GM21515 (cell line): ENCODE data around the gene SPATA2L.

Experiments
- ATAC-seq: cut with Tn5 transposase; IDR thresholded peaks from one replicate; pipeline ENCODE4 v1.9.1; 2021; ENCODE audit not compliant: unreplicated experiment

SPATA2L gene

GRCh38 chr16:89660146-89660545, 41.4 kb downstream of the SPATA2L start:
- no peak for ATAC-seq

DNA sequence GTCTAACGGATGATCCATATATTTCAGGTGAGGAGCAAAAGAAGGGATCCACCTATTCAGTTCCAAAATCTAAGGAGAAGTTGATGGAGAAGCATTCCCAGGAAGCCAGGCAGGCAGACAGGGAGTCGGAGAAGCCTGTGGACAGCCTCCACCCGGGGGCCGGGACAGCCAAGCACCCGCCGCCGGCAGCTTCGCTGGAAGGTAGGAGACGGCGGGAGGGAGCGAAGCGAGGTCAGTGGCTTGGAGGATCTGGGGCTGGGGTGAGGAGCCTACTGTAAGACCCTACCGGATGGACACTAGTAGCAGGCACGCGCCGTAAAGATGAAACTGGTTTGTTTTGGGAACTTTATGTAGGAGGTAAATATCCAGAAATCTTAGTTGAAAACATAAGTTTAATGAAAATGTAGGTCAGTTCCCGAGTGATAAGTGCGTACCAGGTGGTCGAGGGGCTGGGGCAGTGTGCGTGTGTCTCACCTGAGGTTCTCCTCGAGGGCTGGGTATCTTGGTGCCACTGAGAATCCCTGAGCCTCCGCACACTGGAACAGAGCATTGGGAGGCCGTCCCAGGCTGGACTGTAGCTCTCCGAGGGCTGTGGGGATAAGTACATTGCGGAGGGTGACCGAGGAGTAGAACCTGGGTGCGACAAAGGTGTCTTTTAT, 43.2 kb downstream of the SPATA2L start:
- peak; percentile 14 for ATAC-seq

DNA sequence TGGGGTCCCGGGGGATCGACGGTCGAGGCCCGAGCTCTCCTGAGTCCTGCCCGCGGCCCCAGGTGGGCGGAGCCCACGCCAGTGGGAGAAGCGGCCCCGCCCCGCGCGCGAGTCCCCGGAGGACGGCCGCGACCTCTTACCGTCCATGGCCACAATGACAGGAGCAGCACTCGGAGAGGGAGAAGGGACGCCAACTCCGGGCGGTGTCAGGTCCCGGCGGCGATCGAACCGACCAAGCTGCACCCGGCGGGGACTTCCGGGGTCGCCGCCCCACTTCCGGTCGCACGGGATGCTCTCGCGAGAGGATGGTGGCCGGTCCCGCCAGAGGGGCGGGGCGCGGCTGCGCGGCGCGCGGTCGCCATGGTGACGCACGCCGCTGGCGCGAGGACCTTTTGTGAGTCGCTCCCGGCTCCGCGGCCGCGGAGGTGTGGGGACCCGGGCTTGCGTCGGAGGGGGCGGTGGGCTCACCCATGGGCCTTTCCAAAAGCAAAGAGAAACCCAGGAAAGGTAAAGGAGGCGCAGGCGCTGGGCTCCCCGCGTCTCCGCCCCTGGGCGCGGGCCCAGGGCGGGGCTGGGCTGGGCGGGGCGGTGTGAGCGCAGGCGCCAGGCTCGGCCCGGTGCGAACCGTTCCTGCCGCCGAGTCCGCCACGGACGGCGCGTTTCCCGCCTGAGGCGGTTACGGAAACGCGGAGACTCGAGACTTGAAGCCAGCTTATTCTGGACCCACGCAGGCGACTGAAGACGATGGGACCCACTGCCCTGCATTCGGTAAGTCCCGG, 43.9 kb downstream of the SPATA2L start, which contains the start of the genes CHMP1A and SPATA33:
TSS of gene CHMP1A (minus strand) at position 267 of the 779 bp plus-strand sequence. CDS start at position 147, 120 bp downstream.
TSS of gene SPATA33 (plus strand) at position 395 of the 779 bp plus-strand sequence. CDS start at position 471, 76 bp downstream.
- peak; percentile 79 for ATAC-seq

DNA sequence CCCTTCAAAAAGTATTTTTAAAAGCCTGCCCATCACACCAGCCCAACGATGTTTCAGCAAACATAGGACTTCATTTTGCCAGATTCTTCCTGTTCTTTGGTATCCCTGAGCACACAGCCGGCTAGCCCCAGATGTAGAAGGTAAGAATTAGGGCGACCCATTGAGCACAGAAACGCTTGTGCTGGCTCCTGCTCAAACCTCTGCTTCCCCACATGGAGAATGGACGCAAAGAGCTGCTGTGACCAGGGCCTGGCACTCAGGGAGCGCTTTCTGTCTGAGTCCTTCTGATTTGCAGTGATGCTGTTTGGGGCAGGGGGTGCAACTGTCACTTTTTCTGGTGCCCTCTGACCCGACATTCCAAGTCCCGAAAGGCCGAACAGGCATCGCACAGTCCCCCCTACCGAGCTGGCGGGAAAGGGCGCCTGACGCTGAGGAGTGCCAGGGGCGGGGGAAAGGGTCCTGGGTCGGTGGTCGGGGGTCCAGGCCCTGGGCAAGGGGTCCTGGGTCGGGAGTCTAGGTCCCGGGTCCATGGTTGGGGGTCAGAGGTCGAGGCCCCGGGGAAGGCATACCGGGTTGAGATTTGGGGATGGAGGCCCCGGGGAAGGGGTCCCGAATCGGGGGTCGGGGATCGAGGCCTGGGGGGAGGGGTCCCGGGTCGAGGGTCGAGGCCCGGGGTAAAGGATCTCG, 44.9 kb downstream of the SPATA2L start:
- ATAC-seq: no peak

DNA sequence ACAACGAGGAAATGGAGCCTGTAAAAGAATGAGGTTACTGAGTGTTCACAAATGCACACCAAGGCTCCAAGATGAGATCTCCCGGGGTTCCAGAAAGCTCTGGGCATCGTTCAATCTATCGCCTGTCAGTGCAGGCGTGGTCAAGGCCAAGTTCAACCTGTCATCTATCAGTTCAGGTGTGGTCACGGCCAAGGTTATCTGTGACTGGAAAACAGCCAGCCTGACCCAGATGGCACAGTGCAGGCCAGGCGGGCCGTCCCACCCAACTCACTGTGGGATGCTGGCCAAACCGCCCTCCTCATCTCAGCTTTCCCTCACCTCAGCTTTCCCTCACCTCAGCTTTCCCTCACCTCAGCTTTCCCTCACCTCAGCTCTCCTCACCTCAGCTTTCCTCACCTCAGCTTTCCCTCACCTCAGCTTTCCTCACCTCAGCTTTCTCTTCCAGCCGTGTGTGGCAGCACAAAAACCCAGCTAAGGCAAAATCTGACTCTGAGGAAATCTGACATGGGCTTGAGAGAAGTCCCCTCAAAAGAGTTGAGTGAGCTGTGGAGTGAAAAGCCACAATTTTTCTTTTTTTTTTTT, 46.4 kb downstream of the SPATA2L start:
- no peak for ATAC-seq

GRCh38 chr16:89653656-89654295, 47.7 kb downstream of the SPATA2L start:
- no peak for ATAC-seq

DNA sequence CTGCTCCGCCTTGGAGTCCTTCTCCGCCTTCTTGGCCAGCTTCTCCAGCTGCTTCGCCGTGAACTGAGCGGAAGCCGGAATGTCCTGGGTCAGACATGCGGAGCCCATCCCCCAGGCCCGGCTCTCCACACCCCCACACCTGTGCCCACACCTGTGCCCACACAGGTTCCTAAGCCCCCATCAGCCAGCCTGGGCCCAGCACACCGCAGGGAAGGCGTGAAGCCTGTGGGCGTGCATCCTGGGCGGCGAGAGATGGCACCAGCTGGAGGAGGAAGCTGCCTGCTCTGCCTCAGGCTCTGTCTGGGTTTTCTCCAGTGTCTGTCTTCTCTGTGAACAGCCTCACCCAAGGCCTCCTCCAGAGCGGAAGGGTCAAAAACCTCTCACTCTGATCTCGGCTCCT, 49.9 kb downstream of the SPATA2L start:
- no peak for ATAC-seq

GRCh38 chr16:89646906-89647305, 54.6 kb downstream of the SPATA2L start:
- no peak for ATAC-seq
